Esophagus muscularis mucosa (tissue), 4 donors: Measurements from ENCODE around the gene PTCD1.

Experiments used
- EP300 ChIP-seq: sonication (generic); formaldehyde crosslinking; IDR thresholded peaks from one replicate; pipeline ENCODE4 v1.6.1; 2017; ENCODE audit warnings: antibody characterized with exemption
- POLR2A ChIP-seq: fragments of 450-650 bp; IDR thresholded peaks from one replicate; pipeline ENCODE4 v1.6.1; 2017; ENCODE audit warnings: antibody characterized with exemption, moderate library complexity, mild to moderate bottlenecking, low read depth
- POLR2AphosphoS5 ChIP-seq, 2 donors: sonication (generic); formaldehyde crosslinking; IDR thresholded peaks; one replicate each; pipeline ENCODE4 v1.6.1; 2017; ENCODE audit warnings: antibody characterized with exemption in 2 of 2
- TF ChIP-seq, protein P1 (sequence below), 3 experiments: fragments of 200-600 bp in 2 of 3; fragments of 450-650 bp in 1 of 3; sonication (generic) in 2 of 3; IDR thresholded peaks; one replicate each; pipeline ENCODE4 v1.5.1; 2017 to 2019; ENCODE audit warnings: antibody characterized with exemption in 3 of 3, mild to moderate bottlenecking in 2 of 3, moderate library complexity in 1 of 3

GRCh38 chr7:99380823-99381663 lies 57.6 kb downstream of the PTCD1 start:
- TF ChIP-seq, protein P1, sequence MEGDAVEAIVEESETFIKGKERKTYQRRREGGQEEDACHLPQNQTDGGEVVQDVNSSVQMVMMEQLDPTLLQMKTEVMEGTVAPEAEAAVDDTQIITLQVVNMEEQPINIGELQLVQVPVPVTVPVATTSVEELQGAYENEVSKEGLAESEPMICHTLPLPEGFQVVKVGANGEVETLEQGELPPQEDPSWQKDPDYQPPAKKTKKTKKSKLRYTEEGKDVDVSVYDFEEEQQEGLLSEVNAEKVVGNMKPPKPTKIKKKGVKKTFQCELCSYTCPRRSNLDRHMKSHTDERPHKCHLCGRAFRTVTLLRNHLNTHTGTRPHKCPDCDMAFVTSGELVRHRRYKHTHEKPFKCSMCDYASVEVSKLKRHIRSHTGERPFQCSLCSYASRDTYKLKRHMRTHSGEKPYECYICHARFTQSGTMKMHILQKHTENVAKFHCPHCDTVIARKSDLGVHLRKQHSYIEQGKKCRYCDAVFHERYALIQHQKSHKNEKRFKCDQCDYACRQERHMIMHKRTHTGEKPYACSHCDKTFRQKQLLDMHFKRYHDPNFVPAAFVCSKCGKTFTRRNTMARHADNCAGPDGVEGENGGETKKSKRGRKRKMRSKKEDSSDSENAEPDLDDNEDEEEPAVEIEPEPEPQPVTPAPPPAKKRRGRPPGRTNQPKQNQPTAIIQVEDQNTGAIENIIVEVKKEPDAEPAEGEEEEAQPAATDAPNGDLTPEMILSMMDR (IDR thresholded peaks at IDR 0.05), result no peak
- TF ChIP-seq POLR2A (no peak), EP300 (no peak), POLR2AphosphoS5 (IDR thresholded peaks at IDR 0.05) (no peak)
